SK-N-SH (cell line): ENCODE data around the gene GUF1. TPM values are rescaled to one million over a fixed set of nuclear protein-coding genes. Genes with fewer than 3 reads are reported as not detected.

Experiments used
- polyA plus RNA-seq, 3 experiments: library from polyadenylated mRNA; depleted of rRNA; stranded (reverse); fragments of >200 nt; gene quantifications; 2 replicates each; pipeline ENCODE4 v1.2.3, GENCODE V29; 2012

The GUF1 gene
- polyA plus RNA-seq, 1 of the 3 experiments (the other 2 are of a cell fraction), result 6.3 TPM

Other genes starting within 250 kb of the GUF1 start
- gene KCTD8, start 229.6 kb upstream of the GUF1 start, polyA plus RNA-seq (2012; rRNA removed), result not detected in 2 replicates
- not detected in 2 replicates for gene YIPF7, start 26.8 kb upstream of the GUF1 start, polyA plus RNA-seq (2012; rRNA removed)
- 7.8 and 11.4 TPM in 2 replicates for gene GNPDA2, start 48.1 kb downstream of the GUF1 start, polyA plus RNA-seq (2012; rRNA removed)